Measurements from ENCODE around the gene NTNG2.

Gene NTNG2

GRCh38 chr9:132239999-132240840 lies 78.4 kb downstream of the NTNG2 start (continued):
- TF ChIP-seq, protein P1, sequence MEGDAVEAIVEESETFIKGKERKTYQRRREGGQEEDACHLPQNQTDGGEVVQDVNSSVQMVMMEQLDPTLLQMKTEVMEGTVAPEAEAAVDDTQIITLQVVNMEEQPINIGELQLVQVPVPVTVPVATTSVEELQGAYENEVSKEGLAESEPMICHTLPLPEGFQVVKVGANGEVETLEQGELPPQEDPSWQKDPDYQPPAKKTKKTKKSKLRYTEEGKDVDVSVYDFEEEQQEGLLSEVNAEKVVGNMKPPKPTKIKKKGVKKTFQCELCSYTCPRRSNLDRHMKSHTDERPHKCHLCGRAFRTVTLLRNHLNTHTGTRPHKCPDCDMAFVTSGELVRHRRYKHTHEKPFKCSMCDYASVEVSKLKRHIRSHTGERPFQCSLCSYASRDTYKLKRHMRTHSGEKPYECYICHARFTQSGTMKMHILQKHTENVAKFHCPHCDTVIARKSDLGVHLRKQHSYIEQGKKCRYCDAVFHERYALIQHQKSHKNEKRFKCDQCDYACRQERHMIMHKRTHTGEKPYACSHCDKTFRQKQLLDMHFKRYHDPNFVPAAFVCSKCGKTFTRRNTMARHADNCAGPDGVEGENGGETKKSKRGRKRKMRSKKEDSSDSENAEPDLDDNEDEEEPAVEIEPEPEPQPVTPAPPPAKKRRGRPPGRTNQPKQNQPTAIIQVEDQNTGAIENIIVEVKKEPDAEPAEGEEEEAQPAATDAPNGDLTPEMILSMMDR (tag by site-specific recombination; IDR thresholded peaks at IDR 0.05) = no peak

DNA sequence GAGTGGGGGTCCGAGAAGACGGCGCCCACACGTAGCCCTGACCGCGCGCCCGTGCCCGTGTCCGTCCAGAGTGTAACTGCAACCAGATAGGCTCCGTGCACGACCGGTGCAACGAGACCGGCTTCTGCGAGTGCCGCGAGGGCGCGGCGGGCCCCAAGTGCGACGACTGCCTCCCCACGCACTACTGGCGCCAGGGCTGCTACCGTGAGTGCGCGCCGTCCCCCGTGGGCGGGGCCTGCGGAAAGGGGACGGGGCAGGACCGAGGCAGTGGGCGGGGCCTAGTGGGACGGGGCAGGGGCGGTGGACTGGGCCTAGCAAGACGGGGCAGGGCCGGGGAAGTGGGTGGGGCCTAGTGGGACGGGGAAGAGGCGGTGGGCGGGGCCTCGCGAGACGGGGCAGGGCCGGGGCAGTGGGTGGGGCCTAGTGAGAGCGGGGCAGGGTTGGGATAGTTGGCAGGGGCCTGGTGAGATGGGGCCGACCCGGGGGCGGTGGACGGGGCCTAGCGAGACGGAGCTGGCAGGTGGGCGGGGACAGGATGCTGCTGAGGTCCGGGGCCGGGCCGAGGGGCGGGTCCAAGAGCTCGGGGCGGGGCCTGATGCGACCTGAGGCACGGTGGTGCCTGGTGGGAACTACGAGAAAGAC lies 79.1 kb downstream of the NTNG2 start:
- H3K9me3 ChIP-seq (ENCODE audit: control insufficient read depth, insufficient read depth, low read depth, low read length) = no peaks in the 10 kb centered on the region
- ChIA-PET CTCF (interaction anchor here (0.7 to 9.9 kb wide), 11 partner anchors 10 to 478 kb away, joined by 3 to 382 read pairs (median 7); partner anchors contain the start of gene NTNG2), POLR2A (interaction anchor here (0.6 to 1.4 kb wide), 7 partner anchors 17 to 482 kb away, joined by 3 to 5 read pairs (median 3); no protein-coding TSS in a partner anchor)
- H3K4me1 ChIP-seq (ENCODE audit: control insufficient read depth, insufficient read depth, low read length) = peaks cover 2% of the 10 kb centered on the region; the same call in 1 of the 2 replicates
- H3K4me3 ChIP-seq (ENCODE audit: low read depth, low read length) = peak overlapping the region; percentile 50
- no peak overlapping the region for H3K27ac ChIP-seq (ENCODE audit: extremely low read depth, low read depth, low read length)
- no peaks in the 10 kb centered on the region for H3K36me3 ChIP-seq (ENCODE audit: control insufficient read depth in 2 of 2, insufficient read depth in 1 of 2, low read length in 2 of 2)
- TF ChIP-seq ZEB2 (tag by site-specific recombination; IDR thresholded peaks at IDR 0.05) = no peak; the same call in 1 of the 2 replicates
- TF ChIP-seq KLF8 (tag by site-specific recombination; IDR thresholded peaks at IDR 0.05) = peak; percentile 69
- TF ChIP-seq, protein P2, sequence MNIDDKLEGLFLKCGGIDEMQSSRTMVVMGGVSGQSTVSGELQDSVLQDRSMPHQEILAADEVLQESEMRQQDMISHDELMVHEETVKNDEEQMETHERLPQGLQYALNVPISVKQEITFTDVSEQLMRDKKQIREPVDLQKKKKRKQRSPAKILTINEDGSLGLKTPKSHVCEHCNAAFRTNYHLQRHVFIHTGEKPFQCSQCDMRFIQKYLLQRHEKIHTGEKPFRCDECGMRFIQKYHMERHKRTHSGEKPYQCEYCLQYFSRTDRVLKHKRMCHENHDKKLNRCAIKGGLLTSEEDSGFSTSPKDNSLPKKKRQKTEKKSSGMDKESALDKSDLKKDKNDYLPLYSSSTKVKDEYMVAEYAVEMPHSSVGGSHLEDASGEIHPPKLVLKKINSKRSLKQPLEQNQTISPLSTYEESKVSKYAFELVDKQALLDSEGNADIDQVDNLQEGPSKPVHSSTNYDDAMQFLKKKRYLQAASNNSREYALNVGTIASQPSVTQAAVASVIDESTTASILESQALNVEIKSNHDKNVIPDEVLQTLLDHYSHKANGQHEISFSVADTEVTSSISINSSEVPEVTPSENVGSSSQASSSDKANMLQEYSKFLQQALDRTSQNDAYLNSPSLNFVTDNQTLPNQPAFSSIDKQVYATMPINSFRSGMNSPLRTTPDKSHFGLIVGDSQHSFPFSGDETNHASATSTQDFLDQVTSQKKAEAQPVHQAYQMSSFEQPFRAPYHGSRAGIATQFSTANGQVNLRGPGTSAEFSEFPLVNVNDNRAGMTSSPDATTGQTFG (tag by site-specific recombination; IDR thresholded peaks at IDR 0.05; ENCODE audit: borderline replicate concordance) = no peak
- TF ChIP-seq KLF7 (tag by site-specific recombination; IDR thresholded peaks at IDR 0.05; ENCODE audit: borderline replicate concordance) = no peak
- TF ChIP-seq ZNF707 (tag by site-specific recombination; IDR thresholded peaks at IDR 0.05) = no peak
- TF ChIP-seq ZNF658 (tag by site-specific recombination; IDR thresholded peaks at IDR 0.05) = no peak
- no peak for TF ChIP-seq ZNF623 (tag by site-specific recombination; IDR thresholded peaks at IDR 0.05)
- TF ChIP-seq ZNF121 (tag by site-specific recombination; IDR thresholded peaks at IDR 0.05) = peak; percentile 100
- peak; percentile 62 for TF ChIP-seq ZXDB (tag by site-specific recombination; IDR thresholded peaks at IDR 0.05)
- TF ChIP-seq ZNF239 (tag by site-specific recombination; IDR thresholded peaks at IDR 0.05) = no peak
- peak; percentile 93 for TF ChIP-seq EGR2 (tag by site-specific recombination; IDR thresholded peaks at IDR 0.05; ENCODE audit: low read depth)
- TF ChIP-seq PATZ1 (tag by site-specific recombination; IDR thresholded peaks at IDR 0.05) = peak; percentile 93
- no peak for TF ChIP-seq ZNF596 (tag by site-specific recombination; IDR thresholded peaks at IDR 0.05)
- TF ChIP-seq GLIS2 (tag by site-specific recombination; IDR thresholded peaks at IDR 0.05) = peak; percentile 58
- TF ChIP-seq, protein P3, sequence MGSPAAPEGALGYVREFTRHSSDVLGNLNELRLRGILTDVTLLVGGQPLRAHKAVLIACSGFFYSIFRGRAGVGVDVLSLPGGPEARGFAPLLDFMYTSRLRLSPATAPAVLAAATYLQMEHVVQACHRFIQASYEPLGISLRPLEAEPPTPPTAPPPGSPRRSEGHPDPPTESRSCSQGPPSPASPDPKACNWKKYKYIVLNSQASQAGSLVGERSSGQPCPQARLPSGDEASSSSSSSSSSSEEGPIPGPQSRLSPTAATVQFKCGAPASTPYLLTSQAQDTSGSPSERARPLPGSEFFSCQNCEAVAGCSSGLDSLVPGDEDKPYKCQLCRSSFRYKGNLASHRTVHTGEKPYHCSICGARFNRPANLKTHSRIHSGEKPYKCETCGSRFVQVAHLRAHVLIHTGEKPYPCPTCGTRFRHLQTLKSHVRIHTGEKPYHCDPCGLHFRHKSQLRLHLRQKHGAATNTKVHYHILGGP (tag by site-specific recombination; IDR thresholded peaks at IDR 0.05) = no peak
- no peak for TF ChIP-seq ZNF654 (tag by site-specific recombination; IDR thresholded peaks at IDR 0.05; ENCODE audit: low read depth)
- TF ChIP-seq ZNF426 (tag by site-specific recombination; IDR thresholded peaks at IDR 0.05) = no peak
- peak; percentile 46; the same call in 1 of the 2 replicates for TF ChIP-seq ZBTB48 (tag by site-specific recombination; IDR thresholded peaks at IDR 0.05)
- TF ChIP-seq HOXC10 (CRISPR knock-in tag; IDR thresholded peaks at IDR 0.05) = no peak
- TF ChIP-seq ZNF600 (tag by site-specific recombination; IDR thresholded peaks at IDR 0.05) = no peak
- TF ChIP-seq, protein P4, sequence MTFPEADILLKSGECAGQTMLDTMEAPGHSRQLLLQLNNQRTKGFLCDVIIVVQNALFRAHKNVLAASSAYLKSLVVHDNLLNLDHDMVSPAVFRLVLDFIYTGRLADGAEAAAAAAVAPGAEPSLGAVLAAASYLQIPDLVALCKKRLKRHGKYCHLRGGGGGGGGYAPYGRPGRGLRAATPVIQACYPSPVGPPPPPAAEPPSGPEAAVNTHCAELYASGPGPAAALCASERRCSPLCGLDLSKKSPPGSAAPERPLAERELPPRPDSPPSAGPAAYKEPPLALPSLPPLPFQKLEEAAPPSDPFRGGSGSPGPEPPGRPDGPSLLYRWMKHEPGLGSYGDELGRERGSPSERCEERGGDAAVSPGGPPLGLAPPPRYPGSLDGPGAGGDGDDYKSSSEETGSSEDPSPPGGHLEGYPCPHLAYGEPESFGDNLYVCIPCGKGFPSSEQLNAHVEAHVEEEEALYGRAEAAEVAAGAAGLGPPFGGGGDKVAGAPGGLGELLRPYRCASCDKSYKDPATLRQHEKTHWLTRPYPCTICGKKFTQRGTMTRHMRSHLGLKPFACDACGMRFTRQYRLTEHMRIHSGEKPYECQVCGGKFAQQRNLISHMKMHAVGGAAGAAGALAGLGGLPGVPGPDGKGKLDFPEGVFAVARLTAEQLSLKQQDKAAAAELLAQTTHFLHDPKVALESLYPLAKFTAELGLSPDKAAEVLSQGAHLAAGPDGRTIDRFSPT (tag by site-specific recombination; IDR thresholded peaks at IDR 0.05) = peak; percentile 83; the same call in 1 of the 2 replicates
- TF ChIP-seq, protein P5, sequence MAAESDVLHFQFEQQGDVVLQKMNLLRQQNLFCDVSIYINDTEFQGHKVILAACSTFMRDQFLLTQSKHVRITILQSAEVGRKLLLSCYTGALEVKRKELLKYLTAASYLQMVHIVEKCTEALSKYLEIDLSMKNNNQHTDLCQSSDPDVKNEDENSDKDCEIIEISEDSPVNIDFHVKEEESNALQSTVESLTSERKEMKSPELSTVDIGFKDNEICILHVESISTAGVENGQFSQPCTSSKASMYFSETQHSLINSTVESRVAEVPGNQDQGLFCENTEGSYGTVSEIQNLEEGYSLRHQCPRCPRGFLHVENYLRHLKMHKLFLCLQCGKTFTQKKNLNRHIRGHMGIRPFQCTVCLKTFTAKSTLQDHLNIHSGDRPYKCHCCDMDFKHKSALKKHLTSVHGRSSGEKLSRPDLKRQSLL (tag by site-specific recombination; IDR thresholded peaks at IDR 0.05) = no peak
- TF ChIP-seq ZBTB20 (tag by site-specific recombination; IDR thresholded peaks at IDR 0.05) = no peak
